GM19452 (cell line): ENCODE measurements around the gene MYO1E.
"Not testable (repeated sequence)": the region's sequence is repeated elsewhere in the genome, so short reads cannot be mapped to it uniquely, and the experiment has no call there.

Experiments used
- ATAC-seq: cut with Tn5 transposase; IDR thresholded peaks from one replicate; pipeline ENCODE4 v1.9.1; 2021; ENCODE audit not compliant: unreplicated experiment

The MYO1E gene

DNA sequence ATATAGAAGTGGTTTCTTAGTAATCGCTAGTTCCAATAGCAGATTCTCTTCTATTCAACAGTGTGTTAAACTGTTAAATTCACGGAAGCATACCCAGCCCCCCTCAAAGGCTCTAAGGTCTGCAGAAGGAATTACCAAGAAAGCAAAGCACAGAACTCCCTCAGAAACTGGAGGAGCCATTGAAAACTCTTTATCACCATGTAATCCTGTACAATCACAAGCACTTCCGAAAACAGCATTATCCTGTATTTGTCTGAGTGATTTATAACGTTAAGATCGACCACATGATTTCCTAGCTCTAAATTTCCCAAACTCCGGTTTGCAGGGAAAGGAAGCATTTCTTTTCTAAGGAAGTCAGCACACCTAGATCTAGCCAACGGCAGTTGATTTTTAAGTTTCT, 20.0 kb downstream of the MYO1E start:
- no peak for ATAC-seq

DNA sequence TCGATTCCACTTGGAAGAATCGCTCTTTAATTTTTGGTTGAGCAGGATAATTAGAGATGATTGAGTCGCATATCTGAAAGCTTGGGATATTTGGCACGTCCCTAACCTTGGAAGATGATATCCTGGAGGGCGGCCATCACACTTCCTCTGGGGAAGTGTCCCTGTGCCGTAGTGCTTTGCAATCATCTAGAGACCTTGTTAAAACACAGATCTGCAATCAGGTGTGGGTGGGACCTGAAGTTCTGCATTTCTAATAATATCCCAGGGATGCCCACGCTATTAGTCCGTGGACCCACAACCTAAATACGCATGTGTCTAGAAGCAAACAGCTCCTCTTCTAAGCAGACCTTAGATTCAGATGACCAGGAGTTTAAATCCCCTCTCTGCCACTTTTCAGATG, 20.5 kb downstream of the MYO1E start:
- no peak for ATAC-seq

GRCh38 chr15:59350421-59350732, 22.3 kb downstream of the MYO1E start:
- ATAC-seq = no peak

DNA sequence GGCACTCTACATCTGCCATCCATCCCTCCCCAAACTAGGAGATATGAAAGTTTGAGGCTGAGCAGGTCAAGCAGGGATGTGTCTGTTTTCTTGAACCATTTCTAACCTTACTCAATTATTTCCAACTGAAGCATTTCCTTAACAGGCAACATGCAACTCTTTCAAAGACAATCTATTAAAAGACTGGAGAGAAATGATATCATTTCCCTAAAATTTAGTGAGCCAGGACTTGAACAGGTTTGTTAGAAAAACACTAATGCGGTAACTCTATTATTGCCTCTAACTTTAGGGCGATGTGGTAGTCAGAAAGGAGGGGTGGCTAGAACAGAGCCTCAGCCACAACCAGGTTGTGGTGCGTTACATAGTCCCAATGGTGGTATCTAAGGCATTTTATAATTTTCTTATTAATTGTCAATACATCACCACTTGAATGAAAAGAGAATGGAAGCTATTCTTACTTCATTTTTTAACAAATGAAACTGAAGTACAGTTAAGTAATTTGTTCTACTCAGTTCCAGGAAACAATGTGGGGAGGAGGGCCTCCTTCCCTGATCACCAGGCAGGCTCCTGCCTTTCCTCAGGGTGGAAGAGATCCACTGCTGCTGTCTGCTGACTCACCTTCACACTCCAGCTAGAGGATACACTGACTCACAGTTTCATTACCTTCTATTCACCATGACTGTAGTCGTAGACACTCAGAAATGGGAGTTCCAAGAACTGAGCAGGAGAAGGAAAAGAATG, 22.8 kb downstream of the MYO1E start:
- ATAC-seq = no peak

- no peak for ATAC-seq
These were observed 24.8 kb downstream of the MYO1E start for GRCh38 chr15:59347915-59348314.

GRCh38 chr15:59346951-59347350, 25.7 kb downstream of the MYO1E start:
- ATAC-seq = no peak

DNA sequence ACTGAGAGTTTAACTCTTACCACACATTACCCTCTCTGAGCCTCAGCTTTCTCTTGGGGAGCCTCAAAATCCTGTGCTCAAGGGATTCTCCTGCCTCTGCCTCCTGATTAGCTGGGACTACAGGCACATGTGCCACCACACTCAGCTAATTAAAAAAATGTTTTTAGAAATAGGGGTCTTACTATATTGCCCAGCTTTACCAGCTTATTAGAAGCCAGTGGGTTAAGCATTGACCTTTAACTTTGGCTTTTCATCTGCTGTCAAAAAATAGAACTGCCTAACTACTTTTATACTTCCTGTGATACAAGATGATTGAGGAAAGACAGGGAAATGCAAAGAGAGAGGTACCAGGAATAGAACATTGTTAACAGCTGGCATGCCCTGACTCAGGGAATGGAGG, 27.3 kb downstream of the MYO1E start:
- no peak for ATAC-seq

DNA sequence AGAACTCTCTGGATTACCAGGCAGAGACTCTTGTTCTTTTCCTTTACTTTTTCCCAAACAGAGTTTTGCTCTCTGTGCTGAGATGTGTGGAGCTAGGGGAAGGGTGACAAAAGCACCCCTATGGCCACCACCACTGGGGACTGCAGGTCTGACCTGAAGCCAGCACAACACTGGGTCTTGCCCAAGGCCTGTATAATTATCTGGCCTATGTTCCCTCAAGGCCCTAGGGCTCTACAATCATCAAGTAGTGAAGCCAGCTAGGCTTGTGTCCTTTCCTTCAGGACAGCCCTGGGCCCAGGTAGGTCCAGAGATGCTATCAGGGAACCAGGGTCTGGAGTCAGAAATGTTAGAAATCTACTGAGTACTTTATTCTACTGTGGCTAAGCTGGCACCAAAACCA, 28.4 kb downstream of the MYO1E start:
- no peak for ATAC-seq

DNA sequence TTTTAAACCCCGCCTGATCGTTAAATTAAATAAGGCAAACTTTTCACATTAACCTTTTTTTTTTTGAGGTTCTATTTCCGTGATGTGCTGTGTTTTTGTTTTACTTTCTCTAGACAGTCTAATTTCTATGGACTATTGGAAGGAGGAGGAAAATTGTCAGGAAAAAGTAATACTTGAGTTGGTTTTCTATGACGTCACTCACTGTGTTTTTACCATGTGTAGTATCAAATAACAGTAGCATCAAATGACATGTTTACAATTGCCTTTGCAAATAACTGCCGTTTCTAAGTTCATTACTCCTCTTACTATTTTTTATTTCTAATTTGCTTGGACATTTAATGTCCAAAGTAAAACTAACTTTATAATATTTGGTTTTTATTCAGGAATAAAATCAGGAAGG, 32.3 kb downstream of the MYO1E start:
- ATAC-seq = no peak

GRCh38 chr15:59339252-59339672, 33.4 kb downstream of the MYO1E start:
- ATAC-seq = no peak

GRCh38 chr15:59338414-59338813, 34.3 kb downstream of the MYO1E start:
- no peak for ATAC-seq

- not testable (repeated sequence) for ATAC-seq
These were observed 35.9 kb downstream of the MYO1E start for GRCh38 chr15:59336725-59337124.

DNA sequence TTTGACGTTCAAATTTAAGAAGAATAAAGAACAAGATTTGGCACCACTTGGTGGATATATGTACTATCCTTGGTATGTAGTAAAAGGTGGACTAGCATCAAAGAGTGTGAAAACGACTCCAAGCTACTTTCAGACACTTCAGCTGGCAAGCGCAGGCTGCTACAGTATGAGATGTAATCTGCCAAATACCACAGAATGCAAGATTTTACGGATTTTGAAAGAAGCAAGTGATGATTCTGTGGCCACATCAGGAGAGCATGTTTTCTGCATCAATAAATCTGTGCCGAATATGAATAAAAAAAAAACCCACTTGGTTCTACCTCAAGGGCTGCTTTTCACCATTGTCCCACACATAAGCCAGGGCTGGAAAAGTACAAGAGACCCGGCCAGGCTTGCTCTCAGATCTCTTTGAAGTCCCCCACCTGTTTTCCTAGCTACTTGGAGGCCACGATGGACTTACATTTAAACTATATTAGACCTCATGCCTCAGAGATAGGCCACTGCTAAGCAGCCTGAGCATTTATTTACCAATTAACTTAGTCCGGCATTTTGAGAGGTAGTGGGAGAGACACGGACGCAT, 37.4 kb downstream of the MYO1E start:
- ATAC-seq = no peak

DNA sequence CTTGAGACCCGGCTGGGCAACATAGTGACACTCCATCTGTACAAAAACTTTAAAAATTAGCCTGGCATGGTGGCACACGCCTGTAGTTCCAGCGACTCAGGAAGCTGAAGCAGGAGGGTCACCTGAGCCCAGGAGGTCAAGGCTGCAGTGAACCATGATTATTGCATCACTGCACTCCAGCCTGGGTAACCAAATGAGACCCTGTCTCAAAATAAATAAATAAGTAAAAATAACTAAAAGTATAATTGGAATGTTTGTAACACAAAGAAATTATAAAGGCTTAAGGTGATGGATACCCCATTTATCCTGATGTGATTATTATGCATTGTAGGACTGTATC, 38.6 kb downstream of the MYO1E start:
- ATAC-seq = no peak

DNA sequence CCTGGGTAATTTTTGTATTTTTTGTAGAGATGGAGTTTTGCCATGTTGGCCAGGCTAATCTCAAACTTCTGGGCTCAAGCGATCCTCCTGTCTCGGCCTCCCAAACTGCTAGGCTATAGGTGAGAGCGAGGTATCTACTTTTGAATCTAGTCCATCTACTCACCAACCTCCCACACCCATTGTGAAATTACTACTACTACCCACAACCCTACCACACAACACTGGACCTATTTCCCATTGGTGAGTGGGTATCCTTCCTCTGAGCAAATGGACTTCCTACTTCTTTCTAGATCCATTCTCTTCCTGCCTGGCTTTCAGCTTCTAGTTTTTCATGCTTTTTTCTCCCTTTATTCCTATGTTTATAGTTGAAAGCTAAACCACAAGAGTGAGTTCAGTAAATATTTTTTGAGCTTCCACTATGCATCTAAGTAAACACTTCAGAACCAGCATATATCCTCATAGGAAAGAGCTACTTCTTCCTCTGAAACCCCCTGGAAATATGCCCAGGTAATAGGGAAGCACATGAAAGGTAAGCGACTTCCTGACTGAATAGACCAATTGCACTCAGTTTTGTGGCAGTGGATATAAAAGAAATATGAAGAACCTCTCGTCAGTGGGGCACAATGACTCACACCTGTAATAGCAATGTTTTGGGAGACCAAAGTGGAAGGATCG, 39.1 kb downstream of the MYO1E start:
- no peak for ATAC-seq

GRCh38 chr15:59332009-59332408, 40.7 kb downstream of the MYO1E start:
- ATAC-seq = no peak

DNA sequence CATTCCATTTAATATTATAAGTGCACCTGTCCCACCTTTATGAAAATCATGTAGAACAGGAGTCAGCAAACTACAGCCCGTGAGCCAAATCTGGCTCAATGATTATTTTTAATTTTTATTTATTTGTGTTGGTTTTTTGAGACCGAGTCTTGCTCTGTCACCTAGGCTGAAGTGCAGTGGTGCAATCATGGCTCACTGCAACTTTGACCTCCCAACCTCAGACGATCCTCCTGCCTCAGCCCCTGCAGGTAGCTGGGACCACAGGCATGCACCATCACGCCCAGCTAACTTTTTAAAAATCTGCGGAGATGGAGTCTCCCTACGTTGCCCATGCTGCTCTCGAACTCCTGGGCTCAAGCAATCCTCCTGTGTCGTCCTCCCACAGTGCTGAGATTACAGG, 42.0 kb downstream of the MYO1E start:
- no peak for ATAC-seq

DNA sequence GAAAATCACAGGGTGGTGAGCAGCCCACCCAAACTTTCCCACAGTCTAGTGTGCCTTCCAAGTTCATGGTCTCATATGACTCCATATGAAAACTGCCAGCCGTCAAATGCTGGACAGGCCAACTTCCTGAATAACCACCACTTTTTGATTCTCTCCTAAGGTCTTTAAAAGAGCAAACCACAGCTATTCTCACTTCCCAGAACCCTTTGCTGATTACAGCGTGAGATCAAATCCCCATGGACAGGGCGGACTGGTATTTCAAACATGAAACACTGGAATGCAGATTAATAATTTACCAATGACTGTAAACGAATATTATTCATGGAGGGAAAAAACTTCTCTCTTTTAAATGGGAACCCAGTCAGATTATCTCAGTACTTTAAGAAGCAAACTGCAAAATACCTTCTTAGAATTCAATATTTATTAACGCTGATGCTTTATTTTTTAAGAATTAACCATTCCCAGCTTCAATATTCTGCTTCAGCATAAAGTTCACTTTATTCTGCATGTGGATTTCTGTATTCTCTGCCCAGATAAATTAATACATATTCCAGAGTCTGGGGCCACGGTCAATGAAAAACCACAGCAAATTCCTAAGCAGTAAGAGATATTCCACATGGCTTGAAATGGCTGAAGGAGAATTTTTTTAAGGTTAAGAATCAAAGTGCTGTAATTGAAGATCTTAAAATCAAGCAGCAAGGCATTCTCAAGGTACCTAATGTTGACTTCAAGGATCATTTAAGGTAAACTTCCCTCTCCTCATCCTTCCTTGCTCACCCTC, 42.9 kb downstream of the MYO1E start:
- ATAC-seq = no peak

- ATAC-seq = no peak
These were observed 43.6 kb downstream of the MYO1E start for GRCh38 chr15:59329091-59329490.

GRCh38 chr15:59327942-59328341, 44.7 kb downstream of the MYO1E start:
- ATAC-seq = no peak

DNA sequence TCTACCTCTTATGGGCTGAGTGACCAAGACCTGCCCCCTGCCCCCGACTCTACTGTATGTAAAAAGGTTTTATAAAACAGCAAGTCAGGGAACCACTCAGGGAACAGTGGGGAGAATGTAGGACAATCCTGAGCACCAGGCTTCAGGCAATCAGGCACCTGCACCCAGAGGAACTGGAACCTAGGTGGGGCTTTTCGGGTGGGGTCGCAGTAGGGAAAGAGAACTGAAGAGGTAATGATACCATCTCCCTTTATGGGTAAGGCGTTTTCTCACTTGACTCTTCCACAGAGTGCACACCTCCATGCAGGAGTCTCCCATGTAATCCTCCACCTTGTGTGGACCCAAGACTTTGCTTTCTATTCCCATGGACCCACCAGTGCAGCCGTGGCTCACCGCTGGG, 45.8 kb downstream of the MYO1E start:
- no peak for ATAC-seq
